GM12891 (cell line): ENCODE data around the gene SMC3.

Experiments
- PAX5 ChIP-seq: IDR thresholded peaks from 2 replicates; pipeline ENCODE4 v1.6.1; 2011; ENCODE audit warnings: low read length, moderate library complexity, mild to moderate bottlenecking; ENCODE audit not compliant: insufficient read depth, severe bottlenecking
- POLR2A ChIP-seq: IDR thresholded peaks from 2 replicates; pipeline ENCODE4 v1.6.1; 2011; ENCODE audit warnings: low read depth, low read length, control low read depth
- POLR2AphosphoS5 ChIP-seq: IDR thresholded peaks from 2 replicates; pipeline ENCODE4 v1.6.1; 2011; ENCODE audit warnings: low read depth, low read length, control low read depth
- SPI1 ChIP-seq: IDR thresholded peaks from 2 replicates; pipeline ENCODE4 v1.6.1; 2011; ENCODE audit warnings: low read depth, low read length, control low read depth
- TAF1 ChIP-seq: IDR thresholded peaks from 2 replicates; pipeline ENCODE4 v1.6.1; 2011; ENCODE audit warnings: low read depth, low read length, control low read depth

- no peak for TF ChIP-seq POLR2A
- no peak for TF ChIP-seq POLR2AphosphoS5
- TF ChIP-seq PAX5 = no peak
- TF ChIP-seq TAF1 = no peak
- no peak for TF ChIP-seq SPI1
These were observed 79.1 kb downstream of the SMC3 start for GRCh38 chr10:110646417-110647135.
